ENCODE measurements around the gene PCDH1. TPM values are rescaled to one million over a fixed set of nuclear protein-coding genes. Genes with fewer than 3 reads are reported as not detected.

PCDH1 gene
- total RNA-seq, 2 donors from 2014 or later = 24.9 to 31.3 TPM

- TF ChIP-seq POLR2A (IDR thresholded peaks at IDR 0.05) = no peak
- no peak for TF ChIP-seq CTCF (IDR thresholded peaks at IDR 0.05)
- no peak overlapping the region for H3K4me3 ChIP-seq
- H3K9me3 ChIP-seq = no peaks in the 10 kb centered on the region
- peaks cover 41% of the 10 kb centered on the region for H3K4me1 ChIP-seq
- ATAC-seq (no peak), DNase-seq (no peak)
- H3K36me3 ChIP-seq (replicated peaks in 1 of 2; ENCODE audit: insufficient read depth in 1 of 2, low read depth in 2 of 2) = no peaks in the 10 kb centered on the region
- H3K27ac ChIP-seq = peak overlapping the region; percentile 60 to 87 (median 70)
- intact Hi-C loops (cut with DNase I) = no loop called here
- 45 to 51% methylated on average over 3 of the region's 3 CpGs for WGBS, 2 donors
- H3K27me3 ChIP-seq = no peaks in the 10 kb centered on the region
Observed at GRCh38 chr5:141873933-141874261, 4.3 kb downstream of the PCDH1 start.

DNA sequence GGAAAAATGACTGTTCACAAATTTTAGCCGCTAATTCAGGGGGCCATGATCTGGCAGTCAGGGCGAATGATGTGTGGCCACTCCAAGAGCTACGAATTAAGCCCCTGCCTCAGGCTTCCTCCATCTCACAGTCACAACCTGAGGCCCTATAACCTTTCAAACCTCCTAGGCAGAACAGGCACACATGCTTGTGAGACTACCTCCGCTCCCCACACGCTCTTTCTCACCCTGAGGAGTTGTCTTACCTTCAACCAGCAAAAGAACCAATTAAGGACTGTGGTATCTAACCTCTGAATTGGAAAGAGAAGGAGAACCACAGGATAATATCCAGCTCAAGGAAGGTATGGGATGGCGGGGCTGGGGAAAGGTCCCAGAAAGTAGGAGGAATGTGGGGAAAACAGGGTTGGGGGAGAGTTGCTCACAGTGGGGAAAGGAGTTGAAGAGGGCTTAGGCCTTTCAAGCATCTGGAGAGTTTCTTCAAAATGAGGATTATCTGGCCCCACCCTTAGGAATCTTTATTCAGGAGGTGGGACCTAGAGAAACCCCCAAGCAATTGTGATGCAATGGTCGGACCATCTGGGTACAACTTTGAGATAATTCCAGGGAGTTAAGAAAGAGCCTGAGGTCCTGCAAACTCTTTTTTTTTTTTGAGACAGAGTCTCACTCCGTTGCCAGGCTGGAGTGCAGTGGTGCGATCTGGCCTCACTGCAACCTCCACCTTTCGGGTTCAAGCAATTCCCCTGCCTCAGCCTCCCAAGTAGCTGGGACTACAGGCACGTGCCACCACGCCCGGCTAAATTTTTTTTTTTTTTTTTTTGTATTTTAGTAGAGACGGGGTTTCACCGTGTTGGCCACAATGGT, 5.5 kb downstream of the PCDH1 start:
- Histone ChIP-seq H3K4me1 (peaks cover 38% of the 10 kb centered on the region), H3K36me3 (replicated peaks in 1 of 2; ENCODE audit: insufficient read depth in 1 of 2, low read depth in 2 of 2) (peaks cover 0 to 4% of the 10 kb centered on the region in 2 donors), H3K27ac (no peak overlapping the region), H3K4me3 (no peak overlapping the region), H3K9me3 (no peaks in the 10 kb centered on the region), H3K27me3 (no peaks in the 10 kb centered on the region)
- no peak for ATAC-seq
- WGBS, 2 donors = 91 to 92% methylated on average over 13 to 15 of the region's 15 CpGs
- intact Hi-C loops (cut with DNase I) = no loop called here
- no peak for TF ChIP-seq POLR2A (IDR thresholded peaks at IDR 0.05)
- TF ChIP-seq CTCF (IDR thresholded peaks at IDR 0.05) = no peak
- DNase-seq = no peak

GRCh38 chr5:141871870-141872269, 6.3 kb downstream of the PCDH1 start:
- H3K4me1 ChIP-seq = peaks cover 40% of the 10 kb centered on the region
- 78% methylated on average over 4 of the region's 4 CpGs for WGBS, 2 donors
- TF ChIP-seq CTCF (IDR thresholded peaks at IDR 0.05) (no peak), POLR2A (IDR thresholded peaks at IDR 0.05) (no peak)
- peaks cover 0 to 4% of the 10 kb centered on the region in 2 donors for H3K36me3 ChIP-seq (replicated peaks in 1 of 2; ENCODE audit: insufficient read depth in 1 of 2, low read depth in 2 of 2)
- no peaks in the 10 kb centered on the region for H3K27me3 ChIP-seq
- no peak for DNase-seq
- H3K9me3 ChIP-seq = no peaks in the 10 kb centered on the region
- H3K27ac ChIP-seq = no peak overlapping the region
- no peak for ATAC-seq
- no peak overlapping the region for H3K4me3 ChIP-seq
- intact Hi-C loops (cut with DNase I) = no loop called here

DNA sequence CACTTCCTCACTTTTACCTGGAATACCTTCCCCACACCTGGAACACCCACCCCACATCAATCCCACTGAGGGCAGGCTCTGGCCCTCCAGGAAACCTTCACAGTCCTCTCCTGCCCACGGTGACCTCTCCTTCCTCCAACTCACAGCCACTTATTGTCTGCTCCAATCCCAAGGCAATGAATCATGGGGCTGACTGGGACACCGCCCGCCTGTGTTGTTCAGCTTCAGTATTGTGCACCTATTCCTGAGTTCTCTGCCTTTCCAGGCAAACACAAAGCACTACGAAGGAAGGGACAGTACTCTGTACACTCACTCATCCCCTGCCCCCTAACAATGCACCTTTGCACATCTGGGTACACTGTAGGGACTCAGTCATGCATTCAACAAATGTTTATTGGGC, 7.3 kb downstream of the PCDH1 start:
- no peak overlapping the region for H3K4me3 ChIP-seq
- H3K27me3 ChIP-seq = no peaks in the 10 kb centered on the region
- no peak overlapping the region for H3K27ac ChIP-seq
- H3K36me3 ChIP-seq (replicated peaks in 1 of 2; ENCODE audit: insufficient read depth in 1 of 2, low read depth in 2 of 2) = peaks cover 0 to 4% of the 10 kb centered on the region in 2 donors
- 64 to 79% methylated on average over 4 of the region's 4 CpGs for WGBS, 2 donors
- intact Hi-C loops (cut with DNase I) = no loop called here
- ATAC-seq (no peak), DNase-seq (peak in 1 of 4 donors; percentile 1)
- peaks cover 42% of the 10 kb centered on the region for H3K4me1 ChIP-seq
- H3K9me3 ChIP-seq = no peaks in the 10 kb centered on the region
- TF ChIP-seq POLR2A (IDR thresholded peaks at IDR 0.05) (no peak), CTCF (IDR thresholded peaks at IDR 0.05) (no peak)

GRCh38 chr5:141870228-141870627, 8.0 kb downstream of the PCDH1 start:
- intact Hi-C loops (cut with DNase I) = no loop called here

More at GRCh38 chr5:141870228-141870627, 8.0 kb downstream of the PCDH1 start:
- ATAC-seq (no peak), DNase-seq (no peak)
- H3K36me3 ChIP-seq (replicated peaks in 1 of 2; ENCODE audit: insufficient read depth in 1 of 2, low read depth in 2 of 2) = peaks cover 0 to 4% of the 10 kb centered on the region in 2 donors
- H3K27ac ChIP-seq = no peak overlapping the region
- no peak overlapping the region for H3K4me3 ChIP-seq
- no peak for TF ChIP-seq POLR2A (IDR thresholded peaks at IDR 0.05)
- no peak for TF ChIP-seq CTCF (IDR thresholded peaks at IDR 0.05)
- 80 to 87% methylated on average over 5 of the region's 5 CpGs for WGBS, 2 donors
- peaks cover 42% of the 10 kb centered on the region for H3K4me1 ChIP-seq
- H3K9me3 ChIP-seq = no peaks in the 10 kb centered on the region
- no peaks in the 10 kb centered on the region for H3K27me3 ChIP-seq

Measured in body of pancreas (tissue), 4 donors.